GM19455 (cell line): ENCODE results near the gene ADGRV1.

ENCODE experiments used
- ATAC-seq: cut with Tn5 transposase; IDR thresholded peaks from one replicate; pipeline ENCODE4 v1.9.1; 2021; ENCODE audit not compliant: unreplicated experiment

Gene ADGRV1

DNA sequence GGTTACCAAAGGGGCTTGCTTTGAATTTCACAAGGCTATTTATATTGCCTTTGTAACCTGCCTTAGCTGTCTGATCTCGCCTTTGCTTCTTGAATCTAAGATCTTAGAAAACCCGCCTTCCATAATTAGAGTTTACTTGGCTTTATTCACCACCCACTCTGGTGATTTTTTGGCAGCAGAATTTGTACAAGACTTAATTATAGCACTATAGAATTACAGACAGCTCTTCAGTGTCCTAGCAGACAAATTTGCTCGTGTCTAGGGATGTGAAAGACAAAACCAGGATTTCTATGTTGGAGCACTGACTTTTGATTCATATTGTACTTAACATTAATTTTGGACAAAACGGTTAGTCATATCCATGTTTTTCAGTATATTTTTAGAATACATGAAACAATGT lies 306.6 kb downstream of the ADGRV1 start:
- no peak for ATAC-seq

- no peak for ATAC-seq
Observed at GRCh38 chr5:90866333-90866732, 307.7 kb downstream of the ADGRV1 start.

GRCh38 chr5:90866915-90867731 lies 308.5 kb downstream of the ADGRV1 start:
- ATAC-seq: no peak

- ATAC-seq: no peak
Observed at GRCh38 chr5:90868799-90869198, 310.2 kb downstream of the ADGRV1 start.

DNA sequence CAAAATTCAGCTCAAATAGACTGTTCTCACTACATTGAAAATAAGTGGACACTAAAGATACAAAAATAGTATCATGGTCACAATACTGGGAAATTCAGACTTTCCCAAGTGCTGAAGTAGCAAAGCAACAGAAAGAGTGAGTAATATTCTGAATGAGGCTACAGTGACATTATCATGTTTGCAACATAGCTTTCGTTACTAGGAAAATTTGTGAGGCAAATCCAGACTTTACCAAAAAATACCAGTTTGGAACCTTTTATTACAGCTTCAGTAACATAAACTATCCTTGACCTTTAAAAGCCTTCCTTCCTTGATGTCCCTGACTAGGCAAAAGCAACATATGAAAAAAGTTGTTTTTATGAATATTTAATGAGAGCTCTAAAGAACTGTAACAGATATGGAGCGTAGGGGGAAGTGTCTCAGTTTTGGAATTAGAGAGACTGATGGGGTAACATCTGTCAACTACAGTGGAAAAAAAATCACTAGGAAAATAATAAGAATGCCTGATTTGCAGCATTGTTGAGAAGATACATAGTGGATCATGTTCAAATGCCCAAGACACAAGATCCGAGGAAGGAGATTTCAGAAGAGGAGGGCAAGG lies 312.9 kb downstream of the ADGRV1 start:
- no peak for ATAC-seq

- ATAC-seq: no peak
Observed at GRCh38 chr5:90873033-90873517, 314.5 kb downstream of the ADGRV1 start.

DNA sequence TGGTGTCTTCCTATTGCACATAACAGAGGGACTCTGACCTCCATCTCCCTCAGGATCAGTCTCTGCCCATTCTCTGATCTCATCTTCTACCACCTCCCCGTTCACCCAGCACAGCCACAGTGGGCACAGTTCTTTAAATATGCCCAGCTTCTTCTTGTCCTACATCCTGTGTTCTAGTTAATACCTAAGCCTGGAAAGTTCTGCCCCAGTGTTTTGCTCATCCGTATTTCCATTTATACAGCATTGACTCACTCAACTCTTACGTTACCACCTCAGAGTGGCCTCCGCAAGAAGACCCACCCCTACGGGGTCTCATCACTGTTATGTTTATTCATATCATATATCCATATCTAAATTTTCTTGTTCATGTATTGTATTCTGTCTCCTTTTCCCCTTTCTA lies 315.5 kb downstream of the ADGRV1 start:
- no peak for ATAC-seq

DNA sequence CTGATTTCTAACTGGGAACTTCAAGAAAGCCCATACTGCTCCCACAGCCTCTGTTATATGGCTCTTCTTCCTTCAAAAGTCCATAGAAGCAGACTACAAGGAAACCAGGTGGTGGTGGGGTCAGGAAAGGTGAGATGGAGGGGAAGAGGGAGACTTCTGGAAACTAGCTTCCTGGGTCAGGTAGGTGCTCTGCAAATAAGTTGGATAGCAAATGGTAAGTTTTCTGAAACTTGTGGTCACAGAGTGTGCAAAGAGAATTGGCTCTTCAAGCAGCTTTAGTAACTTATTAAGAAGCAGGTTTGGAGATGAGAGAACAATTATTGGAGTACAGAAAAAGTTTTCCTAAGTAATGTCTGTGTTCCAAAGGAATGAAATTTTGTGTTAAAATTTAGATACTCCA lies 316.9 kb downstream of the ADGRV1 start:
- no peak for ATAC-seq

GRCh38 chr5:90876366-90876765 lies 317.8 kb downstream of the ADGRV1 start:
- ATAC-seq: no peak

- ATAC-seq: no peak
Observed at GRCh38 chr5:90877049-90877448, 318.5 kb downstream of the ADGRV1 start.

DNA sequence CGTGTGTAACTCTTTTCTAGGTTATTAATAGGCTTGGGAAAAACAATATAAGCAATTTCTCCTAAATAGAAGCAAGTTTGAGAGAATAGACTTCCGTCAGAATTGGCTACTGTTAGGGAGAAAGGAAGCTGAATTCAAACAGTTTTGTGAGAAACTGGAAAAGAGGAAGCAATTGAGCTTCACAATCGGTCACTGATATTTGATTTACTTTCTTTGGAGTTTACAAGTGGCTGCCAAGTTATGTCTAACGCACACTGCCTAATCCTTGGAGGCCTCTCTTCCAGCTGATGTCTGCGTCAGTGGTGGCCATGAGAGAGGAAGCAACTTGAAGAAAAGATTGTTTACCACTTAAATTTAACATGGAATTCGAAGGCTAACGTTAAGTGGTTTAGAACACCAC lies 319.5 kb downstream of the ADGRV1 start:
- ATAC-seq: no peak

GRCh38 chr5:90878549-90879196 lies 320.1 kb downstream of the ADGRV1 start:
- ATAC-seq: no peak

GRCh38 chr5:90881626-90882150 lies 323.1 kb downstream of the ADGRV1 start:
- no peak for ATAC-seq

DNA sequence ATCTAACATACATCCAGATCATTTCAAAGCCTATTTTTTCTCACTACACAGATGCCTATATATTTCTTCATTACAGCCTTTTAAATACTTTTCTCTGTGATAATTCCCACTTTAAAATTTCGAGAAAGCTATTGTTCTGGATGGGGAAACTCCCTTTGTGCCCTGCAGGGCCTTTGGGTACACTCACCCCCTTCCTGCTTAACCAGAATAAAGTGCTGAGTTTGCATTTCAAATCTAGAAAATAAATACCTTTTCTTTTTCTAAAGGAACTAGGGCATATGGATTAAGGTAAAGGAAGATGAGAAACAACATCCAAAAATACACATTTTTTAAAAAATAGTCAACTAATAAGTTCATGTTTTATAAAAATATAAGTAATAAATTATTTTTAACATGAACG lies 323.9 kb downstream of the ADGRV1 start:
- no peak for ATAC-seq

DNA sequence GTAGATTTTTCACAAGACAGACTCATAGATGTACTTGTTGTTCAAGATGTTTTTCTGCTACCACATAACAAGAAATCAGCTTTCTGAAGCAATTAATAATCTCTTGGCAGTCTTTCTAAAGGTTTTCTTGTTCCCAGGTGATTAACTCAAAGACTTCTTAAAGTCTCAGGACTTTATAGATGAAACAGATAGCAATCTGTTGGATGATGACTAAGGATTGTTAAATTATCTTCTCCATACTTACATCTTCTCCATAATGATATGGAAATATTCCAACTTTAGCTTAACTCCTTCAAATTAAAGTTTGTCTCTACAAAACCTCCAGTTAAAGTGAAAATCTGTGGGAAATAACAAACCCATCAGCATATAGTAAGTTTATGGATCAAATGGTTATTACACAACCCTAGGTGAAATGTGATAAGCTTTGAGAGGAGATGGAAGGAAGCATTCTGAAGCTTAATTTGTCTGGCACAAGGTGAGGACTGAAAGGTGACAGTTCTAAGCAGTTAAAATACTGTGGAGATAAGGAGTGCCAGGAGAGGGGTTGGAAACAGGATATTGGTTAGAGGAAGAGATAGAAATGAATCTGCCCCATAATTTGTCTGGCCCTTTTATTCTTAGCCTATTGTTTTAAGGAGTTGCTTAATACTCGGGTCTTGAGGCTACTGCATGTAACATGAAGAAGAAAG lies 326.7 kb downstream of the ADGRV1 start:
- no peak for ATAC-seq

DNA sequence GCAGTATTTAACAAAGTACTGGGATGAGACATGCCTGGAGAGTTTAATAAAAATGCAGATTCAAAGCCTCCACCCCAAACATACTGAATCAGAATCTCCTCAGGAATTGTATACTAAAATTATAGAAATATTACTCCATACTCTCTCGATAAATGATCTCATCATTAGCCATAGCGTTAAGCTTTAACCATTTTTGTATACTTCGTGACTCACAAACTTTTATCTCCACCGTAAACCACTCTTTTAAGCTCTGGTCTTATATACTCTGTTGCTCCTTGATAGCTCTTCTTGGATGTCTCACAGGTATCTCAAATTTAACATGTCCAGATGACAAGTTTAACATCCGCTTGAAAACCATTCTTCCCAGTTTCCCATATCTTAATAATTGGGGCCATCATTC lies 327.8 kb downstream of the ADGRV1 start:
- ATAC-seq: no peak

DNA sequence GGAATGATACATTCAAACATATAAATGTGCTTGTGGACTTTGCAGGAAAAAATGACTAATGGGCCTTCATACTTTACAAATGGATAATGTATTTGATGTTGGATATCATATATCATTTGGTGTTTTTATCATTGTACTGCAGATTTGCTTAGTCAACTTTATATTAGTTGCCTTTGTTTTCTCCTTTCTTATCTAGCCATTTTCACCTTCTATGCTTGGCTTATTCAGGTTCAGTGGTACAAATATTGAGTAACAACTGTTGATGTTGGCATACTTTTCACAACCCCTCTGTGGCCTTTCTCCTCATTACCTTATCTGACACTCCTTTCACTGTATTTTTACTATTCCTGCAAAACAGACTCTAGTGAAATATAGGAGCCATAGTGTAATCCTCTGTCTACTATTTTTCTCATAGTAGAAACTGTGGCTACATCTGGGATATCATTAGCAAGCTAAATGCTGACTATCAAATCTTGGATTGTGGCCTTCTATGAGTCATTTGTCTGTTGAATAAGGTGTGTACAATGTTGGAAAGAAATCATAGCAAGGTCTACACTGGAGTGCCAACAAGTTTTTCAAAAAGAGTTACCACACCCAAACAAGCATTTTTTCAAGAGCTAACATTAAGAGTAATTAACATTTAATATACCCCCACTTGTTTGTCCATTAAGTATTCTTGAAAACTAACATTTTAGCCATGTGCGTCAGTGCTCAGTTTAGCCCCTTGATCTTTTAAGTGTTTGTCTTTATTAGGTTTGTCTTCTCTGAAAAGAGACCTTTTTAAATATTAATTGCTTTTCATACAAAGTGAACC lies 330.1 kb downstream of the ADGRV1 start:
- ATAC-seq: no peak

DNA sequence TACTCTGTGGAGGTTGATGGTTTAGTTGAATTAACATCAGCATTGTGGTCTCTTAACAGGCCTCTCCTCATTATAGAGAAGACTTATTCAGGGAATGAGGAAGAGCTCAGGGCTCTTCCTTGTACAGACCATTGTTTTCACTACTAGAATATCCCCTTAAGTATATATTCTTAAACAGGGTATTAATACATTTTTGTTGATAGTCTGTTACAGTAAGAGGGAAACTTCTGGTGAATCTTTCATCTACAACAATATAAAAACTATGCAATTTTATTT lies 330.7 kb downstream of the ADGRV1 start:
- no peak for ATAC-seq

DNA sequence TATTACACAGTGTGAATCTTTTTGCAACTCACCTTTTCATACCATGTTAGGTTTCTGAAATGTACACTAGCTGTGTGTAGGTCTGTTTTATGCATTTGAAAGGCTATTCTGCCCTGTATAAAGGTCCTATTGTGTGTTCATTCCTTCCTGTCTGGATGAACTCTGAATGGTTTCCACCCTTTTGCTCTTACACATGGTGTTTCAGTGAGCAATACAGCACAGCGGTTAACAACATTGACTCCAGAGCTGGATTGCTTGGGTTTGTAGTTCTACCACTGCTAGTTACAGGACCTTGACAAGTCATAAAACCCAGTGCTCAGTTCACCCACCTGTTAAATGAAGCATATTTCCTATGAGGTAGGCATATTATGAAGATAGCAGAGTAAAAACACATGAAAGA lies 331.6 kb downstream of the ADGRV1 start:
- ATAC-seq: no peak

- ATAC-seq: no peak
Observed at GRCh38 chr5:90894866-90895420, 336.3 kb downstream of the ADGRV1 start.
